DND-41 (cell line): Measurements from ENCODE around the gene DENND6A.

Experiments
- CTCF ChIP-seq: IDR thresholded peaks from 2 replicates; pipeline ENCODE4 v1.5.1; 2012; ENCODE audit warnings: borderline replicate concordance, low read length, moderate library complexity, mild to moderate bottlenecking; ENCODE audit not compliant: poor library complexity, severe bottlenecking; ENCODE audit errors: extremely low read depth
- EZH2 ChIP-seq: IDR thresholded peaks from 3 replicates; pipeline ENCODE4 v1.6.1; 2012; ENCODE audit warnings: borderline replicate concordance, low read depth, mild to moderate bottlenecking, moderate library complexity, low read length, inconsistent platforms; ENCODE audit not compliant: severe bottlenecking

DNA sequence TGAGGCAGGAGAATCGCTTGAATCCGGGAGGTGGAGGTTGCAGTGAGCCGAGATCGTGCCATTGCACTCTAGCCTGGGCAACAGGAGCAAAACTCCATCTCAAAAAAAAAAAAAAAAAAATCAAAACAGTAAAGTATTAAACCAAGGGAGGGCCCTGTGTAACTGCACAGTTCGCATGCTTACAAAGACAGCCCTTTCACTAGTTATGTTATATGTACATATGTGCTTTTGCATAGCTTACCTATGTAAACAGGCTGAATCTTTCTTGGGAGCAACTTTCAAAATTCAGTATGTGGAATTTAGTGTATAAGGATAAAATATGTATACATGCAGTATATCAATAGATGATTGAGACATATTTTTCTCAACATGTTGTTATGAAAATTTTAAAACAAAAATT, 47.1 kb upstream of the DENND6A start:
- TF ChIP-seq CTCF (no peak), EZH2 (no peak)
